Fibroblast of gingiva (primary cell): Measurements from ENCODE around the gene FAM13A.
"Not testable (repeated sequence)": the region's sequence is repeated elsewhere in the genome, so short reads cannot be mapped to it uniquely, and the experiment has no call there.

Experiments used
- DNase-seq: peaks from one replicate; pipeline ENCODE4 v3.0.0-alpha.2; 2011; ENCODE audit warnings: low read depth

The FAM13A gene

GRCh38 chr4:89042055-89042454 lies 14.9 kb downstream of the FAM13A start:
- no peak for DNase-seq

GRCh38 chr4:89039730-89040338 lies 17.2 kb downstream of the FAM13A start:
- no peak for DNase-seq

- no peak for DNase-seq
Measured at GRCh38 chr4:89036535-89036934, 20.4 kb downstream of the FAM13A start.

- DNase-seq = no peak
Measured at GRCh38 chr4:89031272-89031671, 25.7 kb downstream of the FAM13A start.

DNA sequence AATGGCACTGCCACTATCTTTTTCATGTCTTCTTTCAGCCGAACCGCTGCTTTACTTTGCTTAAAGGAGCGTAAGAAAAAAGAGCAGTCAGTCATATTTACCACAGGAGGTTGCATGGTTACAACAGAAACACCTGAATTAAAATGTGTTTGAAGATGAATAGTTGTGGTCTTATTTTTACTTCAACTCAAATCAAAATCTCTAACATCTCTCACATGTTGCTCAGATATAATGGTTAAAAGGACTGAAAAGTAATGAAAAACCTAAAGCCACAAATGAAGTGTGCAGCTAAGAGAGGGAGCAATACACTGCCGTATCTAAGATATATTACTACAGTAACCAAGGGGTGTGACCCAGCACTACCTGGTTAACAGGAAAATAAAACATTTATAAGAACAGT lies 27.4 kb downstream of the FAM13A start:
- no peak for DNase-seq

DNA sequence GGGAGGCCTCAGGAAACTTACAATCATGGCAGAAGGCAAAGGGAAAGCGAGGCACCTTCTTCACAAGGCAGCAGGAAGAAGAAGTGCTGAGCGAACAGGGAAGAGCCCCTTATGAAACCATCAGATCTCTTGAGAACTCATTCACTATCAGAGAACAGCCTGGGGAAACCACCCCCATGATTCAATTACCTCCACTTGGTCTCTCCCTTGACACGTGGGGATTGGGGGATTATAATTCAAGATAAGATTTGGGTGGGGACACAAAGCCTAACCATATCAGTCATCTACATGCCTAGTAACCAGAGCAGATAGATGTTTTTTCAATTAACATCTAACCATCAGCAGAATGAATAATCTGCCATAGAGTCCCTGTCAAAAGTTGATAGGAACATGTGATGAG lies 30.4 kb downstream of the FAM13A start:
- no peak for DNase-seq

DNA sequence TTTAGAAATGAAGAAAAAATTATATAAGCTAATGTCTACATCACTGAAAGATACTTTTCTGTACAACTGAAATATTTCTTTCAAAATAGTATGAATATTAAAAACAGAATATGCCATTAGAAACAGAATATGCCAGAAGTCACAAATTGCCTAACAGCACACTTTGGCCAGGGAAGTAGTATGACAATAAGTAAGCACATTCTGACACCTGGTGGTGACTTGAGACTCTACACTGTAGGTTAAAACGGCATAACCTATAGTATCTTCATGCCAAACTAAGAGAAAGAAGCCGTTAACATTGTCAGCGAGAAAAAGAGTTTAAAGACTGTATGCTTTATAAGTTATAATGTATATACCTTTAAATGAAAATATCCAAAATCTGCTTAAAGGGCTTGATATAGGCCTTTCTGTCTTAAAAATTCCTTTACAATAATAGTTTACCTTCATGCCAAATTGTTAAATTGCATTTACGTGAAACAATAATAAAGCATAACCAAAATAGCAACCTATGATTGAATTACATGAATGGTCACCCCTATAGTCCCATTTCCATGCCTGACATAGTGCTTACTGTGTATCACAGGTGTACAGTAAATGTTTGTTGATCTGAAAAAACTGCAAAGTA lies 32.8 kb downstream of the FAM13A start:
- peak; percentile 76 for DNase-seq

GRCh38 chr4:89023140-89023539 lies 33.8 kb downstream of the FAM13A start:
- no peak for DNase-seq

DNA sequence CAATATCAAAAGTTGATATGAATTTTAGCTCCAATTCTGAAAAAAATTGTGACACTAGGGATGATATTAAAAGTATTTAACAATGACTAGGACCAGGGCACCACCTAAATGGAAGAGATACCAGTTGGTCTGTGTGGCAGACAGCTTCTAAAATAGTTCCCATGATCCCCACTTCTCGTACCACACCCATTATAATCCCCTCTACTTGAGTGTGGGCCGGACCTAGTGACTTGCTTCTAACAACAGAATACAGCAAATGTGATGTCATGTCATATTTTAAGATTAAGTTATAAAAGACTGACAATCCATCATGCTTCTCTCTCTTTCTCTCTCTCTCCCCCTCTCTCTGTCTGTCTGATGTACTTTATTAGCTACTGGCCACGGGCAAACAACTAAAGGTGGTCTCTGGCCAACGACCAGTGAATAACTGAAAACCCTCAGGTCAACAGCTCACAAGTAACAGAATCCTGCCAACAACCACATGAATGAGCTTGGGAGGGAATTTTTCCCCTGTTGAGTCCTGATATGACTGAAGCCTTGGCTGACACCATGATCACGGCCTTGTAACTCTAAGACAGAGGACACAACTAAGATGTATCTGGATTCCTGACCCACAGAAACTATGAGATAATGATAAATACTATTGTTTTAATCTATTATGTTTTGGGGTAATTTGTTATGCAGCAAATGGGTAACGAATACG lies 34.4 kb downstream of the FAM13A start:
- DNase-seq = no peak

DNA sequence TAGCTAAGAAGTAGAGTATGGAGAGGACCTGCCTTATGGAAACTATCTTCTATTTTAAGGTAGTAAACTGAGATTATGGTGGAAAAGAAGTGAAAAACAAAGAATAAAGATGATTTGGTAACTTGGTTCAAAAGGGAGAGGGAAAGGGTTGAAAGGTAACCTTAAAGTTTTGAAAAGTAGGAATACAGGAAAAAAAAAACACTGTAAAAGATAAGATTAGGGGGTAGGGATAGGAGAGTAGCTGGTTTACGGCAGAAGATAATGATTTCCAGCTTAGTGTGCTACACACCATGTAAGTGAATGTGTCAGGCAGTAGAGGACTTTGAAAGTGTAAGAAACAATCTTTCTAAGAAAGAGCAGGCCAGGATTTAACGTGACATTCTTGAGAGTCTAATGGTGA lies 35.3 kb downstream of the FAM13A start:
- DNase-seq = no peak

GRCh38 chr4:89021062-89021461 lies 35.9 kb downstream of the FAM13A start:
- no peak for DNase-seq

GRCh38 chr4:89014897-89015296 lies 42.1 kb downstream of the FAM13A start:
- DNase-seq = not testable (repeated sequence)

DNA sequence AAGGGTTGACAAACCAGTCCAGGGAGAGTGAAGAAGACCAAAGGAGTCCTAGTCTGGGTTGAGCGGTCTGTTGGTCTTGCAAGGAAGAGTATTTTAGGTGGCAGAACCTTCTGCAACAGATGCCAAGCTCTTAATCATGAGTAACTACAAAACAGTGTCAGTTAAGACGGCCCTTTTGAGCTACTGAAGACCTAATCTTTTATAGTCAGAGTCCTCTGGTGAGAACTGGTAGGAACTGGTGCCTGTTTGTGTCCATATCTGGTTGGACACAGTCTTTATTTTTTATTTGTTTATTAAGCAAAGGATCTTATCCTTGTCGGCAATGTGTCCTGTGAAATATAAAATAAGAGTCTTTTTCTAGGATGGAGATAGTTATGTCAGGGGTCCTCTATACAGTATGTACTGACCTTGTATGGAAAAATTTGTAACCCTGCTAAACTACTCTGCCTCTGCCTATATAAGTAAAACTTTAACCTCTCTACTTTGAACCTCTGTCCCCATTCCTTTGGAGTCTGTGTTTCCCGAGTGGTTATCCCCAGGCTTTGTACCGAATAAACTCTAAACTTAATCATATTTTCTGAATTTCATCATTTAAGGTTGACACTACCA lies 47.1 kb downstream of the FAM13A start:
- DNase-seq = no peak

GRCh38 chr4:89009115-89009514 lies 47.9 kb downstream of the FAM13A start:
- no peak for DNase-seq

DNA sequence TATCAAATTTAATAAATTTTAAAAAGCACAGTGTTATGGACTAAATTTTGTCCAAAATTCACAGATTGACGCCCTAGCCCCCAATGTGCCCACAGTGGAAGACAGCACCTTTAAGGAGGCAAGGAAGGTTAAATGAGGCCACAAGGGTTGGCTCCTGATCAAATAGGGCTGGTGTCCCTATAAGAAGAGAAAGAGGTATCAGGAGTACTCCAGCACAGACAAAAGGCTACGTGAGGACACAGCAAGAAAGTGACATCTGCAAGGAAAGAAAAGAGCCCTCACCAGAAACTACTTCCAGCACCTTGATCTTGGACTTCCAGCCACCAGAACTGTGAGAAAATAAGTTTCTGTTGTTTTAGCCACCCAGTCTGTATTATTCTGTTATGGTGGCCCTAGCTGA lies 48.8 kb downstream of the FAM13A start:
- no peak for DNase-seq

- DNase-seq = no peak
Measured at GRCh38 chr4:89007338-89007939, 49.5 kb downstream of the FAM13A start.

DNA sequence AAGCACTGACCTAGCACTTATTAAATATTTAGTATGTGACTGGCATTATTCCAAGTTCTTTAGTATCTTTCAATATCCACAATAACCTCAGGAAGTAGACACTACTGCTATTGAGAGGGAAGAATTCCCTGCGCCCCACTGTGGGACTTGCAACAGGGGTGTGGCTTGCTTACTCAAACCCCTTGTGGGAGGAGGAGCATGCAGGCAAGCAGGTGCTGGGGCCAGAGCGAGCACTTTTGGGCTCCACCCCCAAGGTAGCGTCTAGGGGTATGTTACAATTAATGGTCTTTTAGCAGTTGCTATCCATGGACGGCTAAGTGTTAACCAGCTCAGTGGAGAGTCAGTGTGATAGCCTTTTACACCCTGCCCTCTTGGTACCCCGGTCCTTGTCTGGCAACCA lies 50.7 kb downstream of the FAM13A start:
- no peak for DNase-seq

DNA sequence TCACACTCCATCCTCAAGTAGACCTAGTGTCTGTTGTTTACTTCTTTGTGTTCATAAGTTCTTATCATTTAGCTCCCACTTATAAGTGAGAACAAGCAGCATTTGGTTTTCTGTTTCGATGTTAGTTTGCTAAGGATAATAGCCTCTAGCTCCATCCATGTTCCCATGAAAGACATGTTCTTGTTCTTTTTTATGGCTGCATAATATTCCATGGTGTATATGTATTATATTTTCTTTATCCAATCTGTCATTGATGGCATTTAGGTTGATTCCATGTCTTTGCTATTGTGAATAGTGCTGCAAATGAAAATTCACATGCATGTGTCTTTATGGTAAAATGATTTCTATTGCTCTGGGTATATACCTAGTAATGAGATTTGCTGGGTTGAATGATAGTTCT lies 51.9 kb downstream of the FAM13A start:
- not testable (repeated sequence) for DNase-seq

GRCh38 chr4:89001647-89002445 lies 55.1 kb downstream of the FAM13A start:
- DNase-seq = no peak

GRCh38 chr4:89000844-89001360 lies 56.1 kb downstream of the FAM13A start:
- DNase-seq = peak; percentile 19

- no peak for DNase-seq
Measured at GRCh38 chr4:89000382-89000781, 56.6 kb downstream of the FAM13A start.
